Germinal center (tissue), 1 donor: Measurements from ENCODE around the gene BCL7A.

Experiments used
- DNase-seq: peaks from one replicate; pipeline ENCODE4 v3.0.0; 2012; ENCODE audit warnings: mixed read lengths, low spot score

Gene BCL7A

GRCh38 chr12:121996945-121997612 is 24.6 kb upstream of the BCL7A start:
- DNase-seq, result peak; percentile 49

DNA sequence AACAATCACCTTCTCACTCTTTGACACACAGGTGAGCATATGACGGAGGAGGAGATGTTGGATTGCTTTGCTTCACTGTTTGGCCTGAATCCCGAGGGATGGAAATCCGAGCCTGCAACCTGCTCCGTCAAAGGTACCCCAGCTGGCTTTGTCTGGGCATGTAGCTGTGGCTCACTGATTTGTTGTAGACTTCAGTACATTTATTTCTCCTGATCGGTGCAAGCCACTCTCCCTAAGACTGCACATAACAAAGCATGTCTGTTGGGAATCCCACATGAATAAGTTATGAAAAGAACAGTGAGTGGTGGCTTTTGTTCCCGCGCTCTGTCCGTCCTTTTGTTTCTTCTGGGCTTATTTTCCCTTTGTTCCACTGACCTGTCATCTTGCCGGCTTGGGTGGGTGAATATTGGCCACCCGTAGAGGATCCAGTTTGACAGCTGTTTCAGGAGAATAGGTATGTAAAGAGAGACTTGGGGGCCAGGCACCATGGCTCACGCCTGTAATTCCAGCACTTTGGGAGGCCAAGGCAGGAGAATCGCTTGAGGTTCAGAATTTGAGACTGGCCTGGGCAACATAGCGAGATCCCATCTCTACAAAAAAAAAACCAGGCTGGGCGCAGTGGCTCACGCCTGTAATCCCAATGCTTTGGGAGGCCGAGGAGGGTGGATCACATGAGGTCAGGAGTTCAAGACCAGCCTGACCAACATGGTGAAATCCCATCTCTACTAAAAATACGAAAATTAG is 20.0 kb upstream of the BCL7A start:
- DNase-seq, result no peak

DNA sequence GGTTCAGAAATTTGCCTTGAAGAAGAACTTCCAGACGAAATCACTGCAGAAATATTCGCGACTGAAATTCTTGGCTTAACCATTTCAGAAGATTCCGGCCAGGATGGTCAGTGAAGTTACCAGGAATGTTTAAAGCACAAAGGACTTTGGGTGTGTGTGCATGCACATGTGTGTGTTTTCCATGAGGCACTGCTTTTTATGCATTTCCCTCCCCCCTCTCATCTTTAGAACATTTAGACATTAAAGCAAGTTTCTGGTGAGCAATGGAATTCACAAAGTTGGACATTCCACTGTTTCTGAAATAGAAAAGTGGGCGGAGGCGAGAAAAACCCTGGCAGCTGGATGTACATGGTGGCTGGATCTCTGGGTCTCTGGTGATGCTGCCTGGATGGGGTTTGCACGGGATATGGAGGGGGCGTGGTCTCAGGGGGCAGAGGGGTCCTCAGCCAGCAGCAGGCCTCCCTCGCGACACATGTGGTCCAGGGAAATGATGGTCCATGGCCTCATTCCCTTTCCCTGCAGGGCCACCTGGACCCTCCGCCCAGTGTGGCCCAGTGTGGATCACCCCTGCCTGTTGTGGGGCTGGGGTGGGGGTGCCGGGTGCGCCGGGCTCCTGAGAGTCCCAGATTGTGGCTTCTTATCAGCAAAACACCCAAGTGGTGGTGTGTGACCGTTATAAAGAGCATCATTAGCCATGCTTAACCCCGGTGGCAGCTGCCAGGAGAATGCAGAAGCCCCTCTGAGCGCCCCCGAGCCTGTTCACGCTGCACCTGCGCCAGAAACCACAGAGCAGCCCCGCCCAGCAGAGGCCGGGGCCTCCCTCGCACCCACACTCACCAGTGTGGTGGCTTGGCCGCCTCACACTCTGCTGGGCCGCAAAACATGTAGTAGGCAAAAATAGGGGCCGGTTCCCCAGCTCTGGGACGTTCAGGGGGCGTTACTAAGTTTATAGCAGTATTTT is 17.8 kb upstream of the BCL7A start:
- DNase-seq, result peak; percentile 93

DNA sequence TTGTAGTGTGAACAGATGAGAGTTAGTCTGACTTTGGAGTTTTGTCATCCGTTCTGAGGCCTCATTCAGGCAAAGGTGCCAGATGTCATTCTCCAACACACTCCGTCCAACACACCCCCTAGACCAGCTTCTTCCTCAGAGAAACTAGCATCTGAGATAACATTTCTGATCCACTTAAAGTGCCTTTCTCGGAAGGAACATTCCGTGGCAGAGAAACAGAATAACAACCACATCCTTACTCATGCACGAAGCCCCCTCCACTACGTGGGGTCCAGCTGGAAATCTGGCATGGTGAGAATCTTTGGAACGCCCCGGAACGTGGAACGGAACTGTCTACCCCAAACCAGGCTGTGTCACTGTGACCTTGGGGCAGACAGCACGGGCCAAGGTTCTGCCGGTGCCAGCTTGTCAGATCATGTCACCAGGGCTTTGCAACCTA is 17.0 kb upstream of the BCL7A start:
- DNase-seq, result peak; percentile 70

- no peak for DNase-seq
Measured at GRCh38 chr12:122005252-122005776, 16.4 kb upstream of the BCL7A start.

- no peak for DNase-seq
Measured at GRCh38 chr12:122006186-122006926, 15.3 kb upstream of the BCL7A start.

GRCh38 chr12:122009741-122010140 is 11.9 kb upstream of the BCL7A start:
- peak; percentile 73 for DNase-seq

DNA sequence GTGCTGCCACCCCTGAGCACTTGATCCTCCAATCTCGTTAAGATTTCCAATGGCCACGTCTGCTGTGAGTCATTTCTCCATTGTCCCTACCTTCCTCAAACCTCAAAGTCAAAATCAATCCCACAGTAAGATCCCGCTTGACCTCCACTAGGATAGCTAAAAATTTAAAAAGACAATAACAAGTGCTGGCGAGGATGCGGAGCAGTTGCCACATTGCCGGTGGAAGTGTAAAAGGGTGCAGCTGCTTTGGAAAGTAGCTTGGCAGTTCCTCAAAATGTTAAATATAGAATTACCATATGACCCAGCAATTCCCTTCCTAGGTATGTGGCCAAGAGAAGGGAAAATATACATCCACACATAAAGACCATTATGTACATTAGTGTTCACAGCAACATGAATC is 9.5 kb upstream of the BCL7A start:
- no peak for DNase-seq

DNA sequence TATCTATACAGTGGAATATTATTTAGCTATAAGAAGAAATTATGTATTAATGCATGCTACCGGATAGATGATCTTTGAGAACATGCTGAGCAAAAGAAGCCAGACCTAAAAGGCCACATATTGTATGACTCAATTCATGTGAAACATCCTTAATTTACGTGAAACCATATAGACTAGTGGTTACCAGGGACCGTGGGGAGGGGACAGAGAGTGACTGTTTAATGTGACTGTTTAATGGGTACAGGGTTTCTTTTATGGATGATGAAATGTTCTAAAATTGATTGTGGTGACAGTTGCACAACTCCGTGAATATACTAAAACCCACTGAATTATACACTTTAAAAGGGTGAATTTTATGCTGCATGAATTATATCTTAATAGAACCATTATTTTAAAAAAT is 8.5 kb upstream of the BCL7A start:
- no peak for DNase-seq

DNA sequence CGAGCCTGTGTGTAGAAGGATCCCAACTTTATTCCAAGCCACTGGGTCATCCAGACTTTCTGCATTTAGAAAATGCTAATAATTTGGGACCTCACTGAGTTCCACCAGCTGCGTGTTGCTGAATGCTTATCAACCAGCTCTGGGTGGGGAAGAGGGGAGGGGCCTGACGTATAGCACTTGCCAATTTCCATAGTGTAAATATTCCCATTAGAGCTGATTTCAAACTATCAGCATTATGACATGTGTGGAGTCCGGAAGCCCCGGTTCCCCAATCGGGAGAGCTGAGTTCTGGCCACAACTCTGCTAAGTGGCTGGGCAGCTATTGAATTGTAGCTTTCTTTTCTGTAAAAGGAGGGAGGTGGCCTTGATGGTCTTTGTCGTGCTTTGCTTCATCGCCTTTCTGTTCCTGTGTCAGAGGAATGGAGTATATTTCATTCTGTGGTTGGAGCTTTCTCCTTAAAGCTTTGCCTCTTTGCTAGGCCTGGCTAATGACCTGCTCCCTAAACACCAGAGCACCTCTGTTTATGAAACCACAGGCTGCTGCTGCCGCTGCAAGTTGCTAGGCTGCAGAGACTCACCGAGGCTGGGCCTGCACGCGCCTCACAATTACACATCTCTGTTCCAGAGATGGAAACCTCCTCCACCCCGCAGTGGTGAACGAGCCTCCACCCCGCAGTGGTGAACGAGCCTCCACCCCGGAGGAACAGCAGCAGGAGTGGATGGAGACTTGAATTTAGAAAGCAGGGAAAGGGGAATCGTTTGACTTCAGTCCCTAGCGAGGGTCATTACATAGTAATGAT is 7.7 kb upstream of the BCL7A start:
- no peak for DNase-seq

DNA sequence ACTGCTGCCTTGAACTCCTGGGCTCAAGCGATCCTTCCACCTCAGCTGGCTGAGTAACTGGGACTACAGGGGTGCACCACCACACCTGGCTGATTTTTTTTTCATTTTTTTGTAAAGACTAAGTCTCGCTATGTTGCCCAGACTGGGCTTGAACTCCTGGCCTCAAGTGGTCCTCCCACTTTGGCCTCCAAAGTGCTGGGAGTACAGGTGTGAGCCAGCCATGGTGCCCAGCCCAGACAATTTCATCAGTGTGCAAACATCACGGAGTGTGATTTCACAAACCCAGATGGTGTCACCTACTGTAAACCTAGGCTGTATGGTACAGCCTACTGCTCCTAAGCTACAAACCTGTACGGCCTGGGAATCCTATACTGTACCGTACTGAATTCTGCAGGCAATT is 6.9 kb upstream of the BCL7A start:
- DNase-seq, result no peak

- DNase-seq, result no peak
Measured at GRCh38 chr12:122018457-122018856, 3.2 kb upstream of the BCL7A start.

- DNase-seq, result no peak
Measured at GRCh38 chr12:122018937-122019336, 2.7 kb upstream of the BCL7A start.

DNA sequence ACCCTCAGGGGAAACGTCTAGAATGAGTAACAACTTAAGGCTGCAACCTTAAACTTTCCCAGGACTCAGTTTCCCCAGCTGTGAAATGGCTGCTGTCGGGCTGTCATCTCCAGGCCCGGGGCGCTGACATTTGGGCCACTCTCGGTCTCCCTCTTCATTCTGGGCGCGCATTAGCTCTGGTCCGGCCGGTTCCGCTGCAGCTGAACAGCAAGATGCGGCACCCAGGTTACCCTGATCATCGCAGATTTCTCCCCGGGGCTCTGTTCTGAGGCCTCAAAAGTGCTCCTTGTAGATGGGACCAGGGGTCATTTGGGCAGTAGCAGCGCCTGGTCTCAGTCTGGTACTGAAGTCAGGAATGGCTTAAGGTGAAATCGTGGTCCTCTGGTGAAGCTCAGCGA is 890 bp upstream of the BCL7A start:
- DNase-seq, result no peak

DNA sequence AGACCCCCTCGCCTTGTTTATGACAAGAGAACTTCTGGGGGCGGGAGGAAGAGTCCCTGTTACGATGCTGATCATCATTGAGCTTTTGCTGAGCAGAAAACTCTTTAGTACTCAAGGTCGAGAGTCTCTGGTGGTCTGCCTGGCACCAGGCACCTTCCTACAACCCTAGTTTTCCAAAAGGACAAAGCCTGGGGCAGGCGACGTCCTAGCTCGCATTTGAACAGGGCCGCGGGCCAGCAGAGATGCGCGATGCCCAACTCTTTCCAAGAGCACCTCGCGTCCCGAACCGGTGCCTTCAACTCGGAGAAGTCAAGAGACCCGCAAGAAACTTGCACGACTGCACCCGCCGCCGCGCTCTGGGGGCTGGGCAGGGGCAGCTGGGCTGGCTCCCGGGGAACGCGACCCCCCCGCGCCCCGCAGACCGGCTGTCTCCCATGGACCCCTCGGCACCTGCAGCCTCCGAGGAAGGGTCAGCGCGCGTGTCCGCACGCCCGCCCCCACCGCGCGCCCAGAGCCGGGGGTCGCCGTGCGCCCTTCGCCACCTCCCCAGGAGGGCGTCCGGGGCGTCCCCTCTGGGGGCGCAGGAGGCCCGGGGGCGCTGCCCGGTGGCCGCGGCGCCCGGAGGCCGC is 377 bp upstream of the BCL7A start:
- no peak for DNase-seq

DNA sequence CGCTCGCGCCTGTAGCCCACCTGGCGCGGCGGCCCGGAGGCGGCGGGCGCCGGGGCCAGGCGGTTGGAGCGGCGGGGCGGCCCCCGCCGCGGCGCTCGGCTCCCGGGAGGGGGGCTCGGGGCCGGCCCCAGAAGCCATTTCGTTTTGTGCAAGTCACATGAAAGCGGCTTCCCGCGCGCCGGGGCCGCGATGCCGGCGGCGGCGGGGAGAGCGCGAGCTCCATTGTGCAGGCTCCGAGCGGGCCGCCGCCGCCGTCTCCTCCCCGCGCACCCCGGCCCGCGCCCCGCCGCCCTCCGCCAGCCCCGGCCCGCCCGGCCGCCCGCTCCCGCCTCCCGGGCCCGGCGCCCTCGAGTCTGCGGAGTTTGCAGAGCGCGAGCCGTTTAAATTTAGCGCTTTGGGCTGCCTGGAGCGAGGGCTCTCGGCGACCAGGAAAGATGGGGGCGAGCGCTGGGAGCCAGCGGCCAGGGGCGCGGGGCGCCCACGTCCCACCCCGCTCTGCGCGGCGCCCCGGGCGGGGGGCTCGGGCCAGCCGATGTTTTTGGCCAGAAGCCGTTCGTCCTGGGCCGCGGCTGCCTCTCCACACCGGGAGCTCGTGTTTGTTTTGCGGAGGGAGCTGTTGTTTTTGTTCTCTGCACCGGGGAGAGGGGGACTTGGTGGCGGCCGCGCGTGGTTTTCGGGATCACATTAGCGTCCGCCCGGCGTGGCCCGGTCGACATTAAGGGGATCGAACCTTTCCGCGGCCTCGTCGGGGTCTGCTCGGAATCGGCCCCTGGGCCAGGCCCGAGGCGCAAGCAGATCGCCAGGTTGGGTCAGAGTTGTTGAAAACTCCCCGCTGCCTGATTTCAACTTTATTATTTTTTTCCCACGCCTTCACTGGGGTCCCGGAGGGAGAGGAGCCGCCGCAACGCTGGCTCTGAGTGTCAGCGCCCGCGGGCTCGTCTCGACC is 982 bp downstream of the BCL7A start:
- peak; percentile 34 for DNase-seq

- DNase-seq, result peak; percentile 65
Measured at GRCh38 chr12:122023339-122024131, 1.9 kb downstream of the BCL7A start.

DNA sequence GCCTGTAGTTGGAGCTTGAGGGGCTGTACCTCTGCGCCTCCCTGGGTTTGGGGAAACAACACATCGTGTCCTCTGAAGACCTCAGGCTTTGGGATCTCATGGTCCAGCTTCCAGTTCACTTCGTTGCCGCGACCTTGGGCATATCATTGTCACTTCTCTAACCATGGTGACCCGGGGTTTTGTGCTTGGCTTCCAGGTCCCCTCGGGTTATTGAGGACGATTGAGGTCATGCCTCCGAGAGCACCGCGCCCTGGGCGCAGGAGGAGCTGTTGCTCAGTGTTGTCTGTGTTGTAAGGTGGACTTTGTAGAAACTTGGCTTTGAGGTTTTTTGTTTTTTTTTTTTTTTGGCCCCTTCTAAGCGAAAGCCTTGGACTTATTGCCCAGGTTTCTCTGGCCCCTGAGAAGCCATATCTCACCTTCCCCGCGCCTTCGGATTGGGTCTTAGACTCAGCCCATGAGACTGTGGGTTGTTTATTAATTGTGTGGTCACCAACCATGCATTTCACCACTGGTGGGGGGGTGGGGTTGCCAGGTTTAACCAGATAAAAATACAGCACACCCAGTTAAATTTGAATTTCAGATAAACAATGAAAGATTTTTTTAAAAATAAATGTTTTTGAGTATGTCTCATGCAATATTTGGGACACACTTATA is 2.6 kb downstream of the BCL7A start:
- DNase-seq, result peak; percentile 86
